Neuronal stem cell (in vitro differentiated cells): ENCODE results near the gene PLAAT3.
"Not testable (repeated sequence)": the region's sequence is repeated elsewhere in the genome, so short reads cannot be mapped to it uniquely, and the experiment has no call there.

Source experiments
- DNase-seq: peaks from one replicate; pipeline ENCODE4 v3.0.0-alpha.2; 2013; ENCODE audit warnings: low spot score
- H2AFZ ChIP-seq: one replicate; pipeline ENCODE4 v1.6.1; 2013; ENCODE audit warnings: mild to moderate bottlenecking, low read length, inconsistent platforms
- H2AK5ac ChIP-seq: 2 replicates; pipeline ENCODE4 v1.6.1; 2013; ENCODE audit warnings: low read depth, mild to moderate bottlenecking, inconsistent platforms, low read length, moderate library complexity, mixed read lengths
- H2BK120ac ChIP-seq: 2 replicates; pipeline ENCODE4 v1.6.1; 2013; ENCODE audit warnings: low read depth, mild to moderate bottlenecking, inconsistent platforms, low read length, moderate library complexity, mixed read lengths
- H2BK12ac ChIP-seq: one replicate; pipeline ENCODE4 v1.6.1; 2013; ENCODE audit warnings: low read length, inconsistent platforms
- H2BK15ac ChIP-seq: 2 replicates; pipeline ENCODE4 v1.6.1; 2013; ENCODE audit warnings: mild to moderate bottlenecking, low read length, inconsistent platforms, mixed read lengths
- H2BK5ac ChIP-seq: one replicate; pipeline ENCODE4 v1.6.1; 2013; ENCODE audit warnings: inconsistent platforms, mild to moderate bottlenecking, low read length, moderate library complexity
- H3K14ac ChIP-seq: one replicate; pipeline ENCODE4 v1.6.1; 2013; ENCODE audit warnings: low read length, inconsistent platforms
- H3K18ac ChIP-seq: 2 replicates; pipeline ENCODE4 v1.6.1; 2013; ENCODE audit warnings: low read length, inconsistent platforms
- H3K23ac ChIP-seq: 2 replicates; pipeline ENCODE4 v1.6.1; 2013; ENCODE audit warnings: low read depth, mild to moderate bottlenecking, mixed read lengths, low read length, inconsistent platforms; ENCODE audit not compliant: poor library complexity
- H3K27ac ChIP-seq: replicated peaks from 3 replicates; pipeline ENCODE4 v1.5.1; 2013; ENCODE audit warnings: low read length, inconsistent platforms
- H3K27me3 ChIP-seq, 3 experiments: 2 replicates each; pipeline ENCODE4 v1.6.1; 2013; ENCODE audit warnings: low read length in 3 of 3, mild to moderate bottlenecking in 2 of 3, inconsistent platforms in 1 of 3, low read depth in 1 of 3, mixed read lengths in 1 of 3, moderate library complexity in 1 of 3; ENCODE audit not compliant: control insufficient read depth in 3 of 3, insufficient read depth in 3 of 3
- H3K36me3 ChIP-seq, 2 donors: replicated peaks in 1 of 2; 2 replicates each; pipeline ENCODE4 v1.6.1; 2013; ENCODE audit warnings: low read length in 2 of 2; ENCODE audit not compliant: control insufficient read depth in 2 of 2, insufficient read depth in 2 of 2
- H3K4ac ChIP-seq: 2 replicates; pipeline ENCODE4 v1.6.1; 2013; ENCODE audit warnings: inconsistent platforms, mild to moderate bottlenecking, low read length, moderate library complexity
- H3K4me1 ChIP-seq, 2 donors: 1 replicate in 1 of 2; 2 replicates in 1 of 2; pipeline ENCODE4 v1.6.1; 2013; ENCODE audit warnings: low read length in 2 of 2, low read depth in 1 of 2; ENCODE audit not compliant: control insufficient read depth in 2 of 2, insufficient read depth in 1 of 2
- H3K4me2 ChIP-seq: one replicate; pipeline ENCODE4 v1.6.1; 2013; ENCODE audit warnings: mild to moderate bottlenecking, low read length, inconsistent platforms; ENCODE audit not compliant: insufficient read depth, poor library complexity, severe bottlenecking
- H3K4me3 ChIP-seq, 2 donors: 2 replicates each; pipeline ENCODE4 v1.5.1; 2013; ENCODE audit warnings: low read length in 2 of 2, mild to moderate bottlenecking in 2 of 2, inconsistent platforms in 1 of 2, moderate library complexity in 1 of 2
- H3K79me1 ChIP-seq: one replicate; pipeline ENCODE4 v1.6.1; 2013; ENCODE audit warnings: low read depth, mild to moderate bottlenecking, inconsistent platforms, low read length, moderate library complexity
- H3K9ac ChIP-seq: one replicate; pipeline ENCODE4 v1.6.1; 2013; ENCODE audit warnings: mild to moderate bottlenecking, low read depth, low read length, inconsistent platforms; ENCODE audit not compliant: poor library complexity
- H3K9me3 ChIP-seq, 2 donors: replicated peaks in 1 of 2; 2 replicates each; pipeline versions ENCODE3 to v1.6.1; 2013; ENCODE audit warnings: low read length in 2 of 2, mild to moderate bottlenecking in 2 of 2, inconsistent platforms in 1 of 2, low read depth in 1 of 2, mixed read lengths in 1 of 2, moderate library complexity in 1 of 2; ENCODE audit not compliant: control insufficient read depth in 2 of 2, insufficient read depth in 1 of 2
- H4K8ac ChIP-seq: one replicate; pipeline ENCODE4 v1.6.1; 2013; ENCODE audit warnings: low read depth, mild to moderate bottlenecking, inconsistent platforms, low read length, moderate library complexity
- H4K91ac ChIP-seq: one replicate; pipeline ENCODE4 v1.6.1; 2013; ENCODE audit warnings: low read length, low read depth, mild to moderate bottlenecking, inconsistent platforms; ENCODE audit not compliant: poor library complexity
- WGBS, 2 donors: extraction: QIAGEN DNeasy Blood & Tissue Kit; methylation state at CpG; one replicate each; pipeline ENCODE4 v1.1.7; 2013; ENCODE audit warnings: missing lambda C conversion rate in 2 of 2, mixed read lengths in 1 of 2; ENCODE audit not compliant: insufficient read length in 2 of 2, insufficient replicate concordance in 1 of 2; ENCODE audit errors: extremely low coverage in 2 of 2; 5-methylcytosine and 5-hydroxymethylcytosine counted together

PLAAT3 gene

DNA sequence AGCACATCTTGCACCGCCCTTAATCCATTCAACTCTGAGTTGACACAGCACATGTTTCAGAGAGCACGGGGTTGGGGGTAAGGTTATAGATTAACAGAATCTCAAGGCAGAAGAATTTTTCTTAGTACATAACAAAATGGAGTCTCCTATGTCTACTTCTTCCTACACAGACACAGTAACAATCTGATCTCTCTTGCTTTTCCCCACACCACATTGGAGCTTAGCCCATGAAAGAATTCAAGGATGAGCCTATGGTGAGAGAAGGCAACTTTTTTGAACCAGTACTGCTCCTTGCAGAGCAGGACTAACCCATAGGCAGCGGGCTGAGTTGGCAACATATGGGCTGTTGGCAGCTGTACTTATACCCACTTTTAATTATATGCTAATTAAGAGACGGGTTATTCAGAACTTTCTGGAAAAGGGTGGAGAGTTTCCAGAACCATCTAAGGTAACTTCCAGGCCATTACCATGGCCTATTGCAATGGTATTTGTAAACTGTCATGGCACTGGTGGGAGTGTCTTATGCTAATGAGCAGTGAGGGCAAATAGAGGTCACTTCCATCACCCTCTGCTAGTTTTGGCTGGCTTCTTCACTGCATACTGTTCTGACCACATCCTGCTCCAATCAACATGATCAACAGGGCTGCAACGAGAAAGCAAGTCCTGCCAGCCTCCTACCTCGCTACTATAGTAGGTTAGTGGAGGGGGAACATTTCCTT is 83.0 kb downstream of the PLAAT3 start:
- H3K4ac ChIP-seq, H3K23ac ChIP-seq, H3K4me2 ChIP-seq, DNase-seq, H2BK15ac ChIP-seq, H2AFZ ChIP-seq, H4K91ac ChIP-seq, H3K27ac ChIP-seq, H2BK12ac ChIP-seq, H3K18ac ChIP-seq, H2BK5ac ChIP-seq, H3K9ac ChIP-seq, H3K4me3 ChIP-seq, H3K9me3 ChIP-seq, H3K14ac ChIP-seq, H4K8ac ChIP-seq, H3K36me3 ChIP-seq, H2AK5ac ChIP-seq, H2BK120ac ChIP-seq, H3K79me1 ChIP-seq: not testable (repeated sequence)
- WGBS, 2 donors, result no CpG with 5 or more reads among the region's 6 CpGs
- Histone ChIP-seq H3K27me3 (peaks cover 0 to 21% (median 0%) of the 10 kb centered on the region in 3 experiments), H3K4me1 (peaks cover 0 to 12% of the 10 kb centered on the region in 2 donors)

DNA sequence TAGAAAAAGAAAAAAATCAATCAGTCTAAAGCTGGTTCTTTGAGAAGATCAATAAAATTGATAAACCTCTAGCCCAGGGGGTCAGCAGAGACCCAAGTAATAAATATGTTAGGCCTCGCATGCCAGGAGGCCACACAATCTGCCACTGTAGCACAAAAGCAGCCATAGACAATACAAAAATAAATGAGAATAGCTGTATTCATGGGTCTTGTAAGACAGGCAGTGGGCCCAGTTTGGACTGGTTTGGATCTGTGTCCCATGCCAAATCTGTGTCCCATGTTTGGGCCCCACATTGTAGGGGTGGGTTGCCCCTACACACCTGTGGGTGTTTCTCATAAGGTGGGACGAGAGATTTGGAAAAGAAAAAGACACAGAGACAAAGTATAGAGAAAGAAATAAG is 84.2 kb downstream of the PLAAT3 start:
- no peak overlapping the region for H2BK120ac ChIP-seq
- no peak overlapping the region for H3K4me3 ChIP-seq
- H2BK12ac ChIP-seq, result no peak overlapping the region
- peaks cover 0 to 12% of the 10 kb centered on the region in 2 donors for H3K4me1 ChIP-seq
- no peak overlapping the region for H3K4ac ChIP-seq
- DNase-seq, result no peak
- no peak overlapping the region for H2BK5ac ChIP-seq
- H3K36me3 ChIP-seq, result no peaks in the 10 kb centered on the region
- no peak overlapping the region for H3K27ac ChIP-seq
- peaks cover 0 to 21% (median 0%) of the 10 kb centered on the region in 3 experiments for H3K27me3 ChIP-seq
- no peak overlapping the region for H3K14ac ChIP-seq
- no peak overlapping the region for H3K23ac ChIP-seq
- no CpG with 5 or more reads among the region's 2 CpGs for WGBS, 2 donors
- H3K9me3 ChIP-seq, result no peaks in the 10 kb centered on the region
- H2AK5ac ChIP-seq, result no peak overlapping the region
- no peak overlapping the region for H2BK15ac ChIP-seq
- no peak overlapping the region for H3K9ac ChIP-seq
- H3K18ac ChIP-seq, result no peak overlapping the region
- no peak overlapping the region for H4K91ac ChIP-seq
- H2AFZ ChIP-seq, result no peak overlapping the region
- H4K8ac ChIP-seq, result no peak overlapping the region
- no peak overlapping the region for H3K4me2 ChIP-seq
- H3K79me1 ChIP-seq, result no peaks in the 10 kb centered on the region

DNA sequence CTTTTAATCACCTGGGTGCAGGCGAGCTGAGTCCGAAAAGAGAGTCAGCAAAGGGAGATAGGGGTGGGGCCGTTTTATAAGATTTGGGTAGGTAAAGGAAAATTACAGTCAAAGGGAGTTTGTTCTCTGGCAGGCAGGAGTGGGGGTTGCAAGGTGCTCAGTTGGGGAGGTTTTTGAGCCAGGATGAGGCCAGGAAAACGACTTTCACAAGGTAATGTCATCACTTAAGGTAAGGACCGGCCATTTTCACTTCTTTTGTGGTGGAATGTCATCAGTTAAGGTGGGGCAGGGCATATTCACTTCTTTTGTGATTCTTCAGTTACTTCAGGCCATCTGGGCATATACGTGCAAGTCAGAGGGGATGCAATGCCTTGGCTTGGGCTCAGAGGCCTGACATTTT is 84.9 kb downstream of the PLAAT3 start:
- H2AK5ac ChIP-seq, H3K9ac ChIP-seq, H2BK5ac ChIP-seq, H3K23ac ChIP-seq, DNase-seq, H2BK15ac ChIP-seq, H3K14ac ChIP-seq, H3K4ac ChIP-seq, H3K79me1 ChIP-seq, H2BK12ac ChIP-seq, H4K8ac ChIP-seq, H4K91ac ChIP-seq, H2AFZ ChIP-seq, H3K36me3 ChIP-seq, H3K4me3 ChIP-seq, H3K27ac ChIP-seq, H2BK120ac ChIP-seq, H3K9me3 ChIP-seq, H3K18ac ChIP-seq, H3K4me2 ChIP-seq: not testable (repeated sequence)
- no CpG with 5 or more reads among the region's 6 CpGs for WGBS, 2 donors
- Histone ChIP-seq H3K27me3 (peaks cover 0 to 21% (median 0%) of the 10 kb centered on the region in 3 experiments), H3K4me1 (peaks cover 0 to 12% of the 10 kb centered on the region in 2 donors)

DNA sequence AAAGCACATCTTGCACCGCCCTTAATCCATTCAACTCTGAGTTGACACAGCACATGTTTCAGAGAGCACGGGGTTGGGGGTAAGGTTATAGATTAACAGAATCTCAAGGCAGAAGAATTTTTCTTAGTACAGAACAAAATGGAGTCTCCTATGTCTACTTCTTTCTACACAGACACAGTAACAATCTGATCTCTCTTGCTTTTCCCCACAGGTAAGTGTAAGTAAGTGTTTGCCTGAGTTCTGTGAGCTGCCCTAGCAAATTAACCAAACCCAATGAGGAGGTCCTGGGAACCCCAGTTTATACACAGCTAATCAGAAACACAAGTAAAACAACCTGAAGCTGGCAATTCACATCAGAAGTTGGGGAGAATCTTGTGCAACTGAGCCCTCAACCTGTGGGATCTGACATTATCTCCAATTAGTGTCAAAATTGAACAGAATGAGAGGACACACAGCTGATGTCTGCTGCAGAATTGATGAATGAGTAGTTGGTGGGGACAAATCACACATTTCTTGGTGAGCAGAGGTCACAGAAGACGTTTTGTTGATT is 85.4 kb downstream of the PLAAT3 start:
- H2BK15ac ChIP-seq, H3K4me3 ChIP-seq, H3K4ac ChIP-seq, H3K36me3 ChIP-seq, H3K23ac ChIP-seq, H3K14ac ChIP-seq, H2BK120ac ChIP-seq, H3K79me1 ChIP-seq, H4K8ac ChIP-seq, H2AK5ac ChIP-seq, H3K4me2 ChIP-seq, H3K9me3 ChIP-seq, H2BK5ac ChIP-seq, H3K18ac ChIP-seq, H2AFZ ChIP-seq, H4K91ac ChIP-seq, H3K27ac ChIP-seq, DNase-seq, H3K9ac ChIP-seq, H2BK12ac ChIP-seq: not testable (repeated sequence)
- no CpG with 5 or more reads among the region's 3 CpGs for WGBS, 2 donors
- Histone ChIP-seq H3K4me1 (peaks cover 0 to 12% of the 10 kb centered on the region in 2 donors), H3K27me3 (peaks cover 0 to 21% (median 0%) of the 10 kb centered on the region in 3 experiments)
